Cardiac muscle cell (in vitro differentiated cells and primary cell): ENCODE data around the gene CEL. TPM values are rescaled to one million over a fixed set of nuclear protein-coding genes. Genes with fewer than 3 reads are reported as not detected.
A peak's percentile ranks its signal among the peaks of the same experiment; 100 is the strongest.

Source experiments
- DNase-seq, 2 donors: peaks; one replicate each; pipeline versions ENCODE4 v3.0.0 to v3.0.0-alpha.2; 2010 to 2017; ENCODE audit warnings: low read depth in 1 of 2, low spot score in 1 of 2
- H3K27ac ChIP-seq: fragments of 200-600 bp; sonication (generic); 2 replicates; pipeline ENCODE4 v1.5.1; 2016
- H3K27me3 ChIP-seq: fragments of 200-600 bp; sonication (generic); 2 replicates; pipeline ENCODE4 v1.6.0; 2016; ENCODE audit warnings: control low read depth
- H3K36me3 ChIP-seq: fragments of 200-600 bp; sonication (generic); 2 replicates; pipeline ENCODE4 v1.5.1; 2016; ENCODE audit warnings: control low read depth
- H3K4me1 ChIP-seq: fragments of 200-600 bp; sonication (generic); 2 replicates; pipeline ENCODE4 v1.8.1; 2017; ENCODE audit warnings: low read depth, mild to moderate bottlenecking, mixed run types
- H3K4me3 ChIP-seq: fragments of 200-600 bp; sonication (generic); 2 replicates; pipeline ENCODE4 v1.5.1; 2016; ENCODE audit warnings: mild to moderate bottlenecking
- H3K9me3 ChIP-seq: fragments of 200-600 bp; sonication (generic); 2 replicates; pipeline ENCODE4 v1.5.1; 2017; ENCODE audit warnings: low read depth, mild to moderate bottlenecking, control low read depth
- polyA plus RNA-seq: library from polyadenylated mRNA; unstranded; fragments of >200 nt; fragmentation: Nextera tagmentation; extraction: Ambion mirVana; gene quantifications from 2 replicates; pipeline ENCODE4 v1.2.1, GENCODE V29; 2016
- total RNA-seq: library from RNA; depleted of rRNA; stranded (reverse); fragments of >200 nt; gene quantifications from 2 replicates; pipeline ENCODE4 v1.2.3, GENCODE V29; 2016
- TF ChIP-seq, protein P1 (sequence below): IDR thresholded peaks from 2 replicates; pipeline ENCODE4 v1.5.1; 2012; ENCODE audit warnings: low read depth, mild to moderate bottlenecking, low read length

CEL gene
- total and polyA plus RNA-seq, 2 experiments from 2014 or later: 0.73 to 1.1 TPM

DNA sequence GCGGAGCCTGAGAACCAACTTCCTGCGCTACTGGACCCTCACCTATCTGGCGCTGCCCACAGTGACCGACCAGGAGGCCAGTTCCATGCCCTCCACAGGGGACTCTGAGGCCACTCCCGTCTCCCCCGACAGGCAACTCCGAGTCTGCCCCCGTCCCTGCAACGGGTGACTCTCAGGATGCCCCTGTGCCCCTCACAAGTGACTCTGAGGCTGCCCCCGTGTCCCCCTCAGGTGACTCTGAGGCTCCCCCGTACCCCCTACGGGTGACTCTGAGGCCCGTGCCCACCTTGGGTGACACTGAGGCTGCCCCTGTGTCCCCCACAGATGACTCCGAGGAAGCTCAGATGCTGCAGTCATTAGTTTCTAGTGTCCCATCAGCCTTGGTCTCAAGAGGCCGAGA lies 25.1 kb downstream of the CEL start:
- H3K36me3 ChIP-seq: no peaks in the 10 kb centered on the region
- no peak for DNase-seq

DNA sequence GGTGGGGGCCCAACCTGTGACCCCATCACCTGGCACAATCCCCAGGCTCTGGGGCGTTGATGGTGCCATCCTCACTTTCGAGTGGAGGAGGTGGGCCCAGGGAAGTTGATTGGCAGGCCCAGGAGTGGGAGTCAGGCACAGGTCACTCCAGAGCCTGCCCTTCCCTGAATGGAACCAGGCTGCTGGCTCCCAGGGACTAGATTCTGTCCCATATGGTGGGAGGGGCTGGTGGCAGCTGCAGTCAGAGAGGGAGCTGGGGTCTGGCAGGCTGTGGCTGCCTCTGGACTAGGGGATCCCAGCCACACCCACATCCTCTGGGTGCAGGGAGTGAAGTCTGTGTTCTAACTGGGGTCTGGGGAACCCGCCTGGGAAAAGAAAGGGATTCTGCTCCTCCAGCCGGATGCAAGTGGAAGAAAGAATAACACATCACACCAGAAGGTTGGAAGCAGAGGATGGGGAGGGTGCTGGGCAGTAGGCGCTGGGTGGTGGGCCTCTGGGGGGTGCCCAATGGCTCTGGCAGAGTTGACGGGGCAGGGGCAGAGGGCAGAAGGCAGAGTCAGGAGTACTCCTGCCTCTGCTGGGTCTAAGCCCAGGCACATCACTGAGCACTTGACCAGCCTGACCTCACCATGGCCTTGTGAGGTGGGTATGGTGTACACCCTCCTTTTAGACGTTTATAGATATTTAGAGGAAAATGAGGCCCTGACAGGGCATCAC lies 25.8 kb downstream of the CEL start:
- no peak for DNase-seq
- Histone ChIP-seq H3K27me3 (no peaks in the 10 kb centered on the region), H3K9me3 (no peaks in the 10 kb centered on the region), H3K36me3 (no peaks in the 10 kb centered on the region), H3K27ac (no peak overlapping the region), H3K4me1 (peaks cover 6% of the 10 kb centered on the region), H3K4me3 (no peak overlapping the region)
- TF ChIP-seq, protein P1, sequence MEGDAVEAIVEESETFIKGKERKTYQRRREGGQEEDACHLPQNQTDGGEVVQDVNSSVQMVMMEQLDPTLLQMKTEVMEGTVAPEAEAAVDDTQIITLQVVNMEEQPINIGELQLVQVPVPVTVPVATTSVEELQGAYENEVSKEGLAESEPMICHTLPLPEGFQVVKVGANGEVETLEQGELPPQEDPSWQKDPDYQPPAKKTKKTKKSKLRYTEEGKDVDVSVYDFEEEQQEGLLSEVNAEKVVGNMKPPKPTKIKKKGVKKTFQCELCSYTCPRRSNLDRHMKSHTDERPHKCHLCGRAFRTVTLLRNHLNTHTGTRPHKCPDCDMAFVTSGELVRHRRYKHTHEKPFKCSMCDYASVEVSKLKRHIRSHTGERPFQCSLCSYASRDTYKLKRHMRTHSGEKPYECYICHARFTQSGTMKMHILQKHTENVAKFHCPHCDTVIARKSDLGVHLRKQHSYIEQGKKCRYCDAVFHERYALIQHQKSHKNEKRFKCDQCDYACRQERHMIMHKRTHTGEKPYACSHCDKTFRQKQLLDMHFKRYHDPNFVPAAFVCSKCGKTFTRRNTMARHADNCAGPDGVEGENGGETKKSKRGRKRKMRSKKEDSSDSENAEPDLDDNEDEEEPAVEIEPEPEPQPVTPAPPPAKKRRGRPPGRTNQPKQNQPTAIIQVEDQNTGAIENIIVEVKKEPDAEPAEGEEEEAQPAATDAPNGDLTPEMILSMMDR: no peak

More for the DNA sequence above, 25.1 kb downstream of the CEL start:
- TF ChIP-seq, protein P1: no peak
- Histone ChIP-seq H3K4me1 (peaks cover 6% of the 10 kb centered on the region), H3K4me3 (no peak overlapping the region), H3K27ac (no peak overlapping the region), H3K9me3 (no peaks in the 10 kb centered on the region), H3K27me3 (no peaks in the 10 kb centered on the region)

DNA sequence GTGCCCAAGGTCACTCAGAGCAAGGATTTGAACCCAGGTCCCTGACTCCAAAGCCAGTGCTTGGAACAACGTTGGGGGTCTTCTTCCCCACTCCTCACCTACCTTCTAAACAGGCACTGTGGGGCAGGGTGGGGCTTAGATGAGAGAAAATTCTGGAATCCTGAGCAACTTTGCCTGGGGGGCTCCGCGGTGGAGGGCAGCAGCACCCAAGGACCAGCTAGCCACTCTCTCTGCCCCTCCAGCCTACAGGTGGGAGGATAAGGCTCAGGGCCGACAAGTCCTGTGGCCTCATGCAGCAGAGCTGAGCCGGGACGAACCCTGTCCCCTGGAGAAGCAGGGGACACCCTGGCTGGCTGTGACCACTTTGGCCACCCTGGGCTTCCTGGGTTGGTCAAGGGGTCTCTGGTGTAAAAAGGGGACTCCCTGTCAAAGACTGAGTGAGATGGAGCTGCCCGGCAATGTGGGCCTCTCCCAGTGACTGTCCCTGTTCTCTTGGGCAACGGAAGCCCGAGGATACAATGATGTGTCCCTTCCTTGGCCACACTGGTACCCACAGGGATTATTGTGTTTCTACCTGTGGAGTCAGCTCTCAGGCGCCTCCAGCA lies 26.5 kb downstream of the CEL start:
- Histone ChIP-seq H3K36me3 (no peaks in the 10 kb centered on the region), H3K4me1 (peaks cover 6% of the 10 kb centered on the region), H3K27me3 (no peaks in the 10 kb centered on the region), H3K4me3 (no peak overlapping the region), H3K27ac (no peak overlapping the region), H3K9me3 (no peaks in the 10 kb centered on the region)
- TF ChIP-seq, protein P1: no peak
- no peak for DNase-seq

DNA sequence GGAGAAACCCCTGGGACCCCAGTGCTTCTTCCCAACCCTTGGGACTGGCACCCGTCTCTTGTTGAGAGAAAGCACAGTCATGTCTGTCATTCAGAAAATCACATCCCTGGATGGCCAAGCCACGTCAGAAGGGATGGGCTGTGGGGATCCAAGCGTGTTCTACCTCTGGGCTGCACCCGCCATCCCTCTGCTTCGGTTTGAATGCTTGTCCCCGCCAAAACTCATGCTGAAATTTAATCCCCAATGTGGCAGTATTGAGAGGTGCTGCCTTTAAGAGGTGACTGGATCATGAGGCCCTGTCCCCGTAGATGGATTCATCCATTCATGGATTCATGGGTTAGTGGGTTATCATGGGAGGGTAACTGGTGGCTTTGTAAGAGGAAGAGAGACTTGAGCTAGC lies 27.0 kb downstream of the CEL start:
- TF ChIP-seq, protein P1: no peak
- H3K36me3 ChIP-seq: no peaks in the 10 kb centered on the region
- DNase-seq: no peak
- no peaks in the 10 kb centered on the region for H3K9me3 ChIP-seq
- H3K27ac ChIP-seq: no peak overlapping the region
- peaks cover 6% of the 10 kb centered on the region for H3K4me1 ChIP-seq
- H3K27me3 ChIP-seq: no peaks in the 10 kb centered on the region
- no peak overlapping the region for H3K4me3 ChIP-seq

DNA sequence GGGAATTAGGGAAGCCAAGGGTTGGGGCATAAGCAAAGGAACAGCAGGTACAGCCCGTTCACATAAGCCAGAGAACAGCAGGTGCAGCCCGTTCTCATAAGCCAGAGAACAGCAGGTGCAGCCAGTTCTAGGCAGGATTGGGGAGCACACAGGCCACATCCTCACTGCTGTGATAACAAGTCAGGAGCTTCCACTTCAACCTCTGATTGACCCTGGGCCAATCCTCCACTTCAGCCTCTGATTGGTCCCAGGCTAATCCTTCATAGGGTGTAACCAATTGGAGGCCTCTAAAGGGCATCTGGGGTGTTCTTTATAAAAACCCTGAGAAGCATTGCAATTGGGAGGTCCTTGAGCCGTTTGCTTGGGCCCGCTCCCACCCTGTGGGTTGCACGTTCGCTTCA lies 27.5 kb downstream of the CEL start:
- Histone ChIP-seq H3K27ac (no peak overlapping the region), H3K4me3 (no peak overlapping the region), H3K36me3 (no peaks in the 10 kb centered on the region), H3K27me3 (no peaks in the 10 kb centered on the region), H3K9me3 (no peaks in the 10 kb centered on the region), H3K4me1 (peaks cover 6% of the 10 kb centered on the region)
- peak in 1 of 2 donors; percentile 14 for DNase-seq
- TF ChIP-seq, protein P1: no peak
